ENCODE results near the gene KDM2A. TPM values are rescaled to one million over a fixed set of nuclear protein-coding genes. Genes with fewer than 3 reads are reported as not detected.
"Not testable (repeated sequence)": the region's sequence is repeated elsewhere in the genome, so short reads cannot be mapped to it uniquely, and the experiment has no call there.

Gene KDM2A
- total and polyA plus RNA-seq, 5 donors from 2014 or later, result 10.7 to 346 (median 12.1) TPM

DNA sequence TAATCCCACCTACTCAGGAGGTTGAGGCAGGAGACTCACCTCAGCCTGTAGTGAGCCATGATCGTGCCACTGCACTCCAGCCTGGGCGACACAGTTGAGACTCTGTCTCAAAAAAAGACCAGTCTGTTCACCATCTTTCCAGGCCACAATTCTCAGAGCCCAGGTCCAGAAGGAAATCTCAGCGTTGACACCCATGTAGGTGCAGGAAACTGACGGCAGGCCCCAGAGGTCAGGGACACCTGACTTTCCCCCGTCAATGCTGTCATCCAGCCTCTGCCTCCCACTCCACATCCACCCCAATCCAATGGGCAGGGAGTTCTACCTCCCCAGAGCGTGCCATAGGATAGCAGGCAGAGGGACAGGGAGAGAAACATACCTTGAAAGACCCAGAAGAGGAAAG, 141.3 kb downstream of the KDM2A start:
- no peak for ATAC-seq (ENCODE audit: low read depth in 2 of 2)
- H3K4me3 Mint-ChIP-seq, result peak overlapping the region in 1 of 4 donors; percentile 44
- peaks cover 9% of the 10 kb centered on the region for H3K27me3 Mint-ChIP-seq
- H3K9me3 Mint-ChIP-seq, result peaks cover 0 to 2% (median 0%) of the 10 kb centered on the region in 7 donors
- DNase-seq, result no peak
- peaks cover 11% of the 10 kb centered on the region for H3K36me3 Mint-ChIP-seq
- H3K4me1 ChIP-seq (ENCODE audit: control insufficient read depth, insufficient read depth, low read length, poor library complexity, severe bottlenecking), result peaks cover 21% of the 10 kb centered on the region
- peaks cover 16% of the 10 kb centered on the region for H3K36me3 ChIP-seq (ENCODE audit: control insufficient read depth, insufficient read depth, low read length)
- H3K9me3 ChIP-seq (ENCODE audit: control insufficient read depth in 2 of 2, low read length in 2 of 2), result no peaks in the 10 kb centered on the region
- H3K27ac Mint-ChIP-seq, result no peak overlapping the region
- peaks cover 2% of the 10 kb centered on the region for H3K27me3 ChIP-seq (ENCODE audit: control insufficient read depth, insufficient read depth, low read length)
- H3K4me3 ChIP-seq (ENCODE audit: low read depth, low read length), result no peak overlapping the region
- no peak overlapping the region for H3K27ac ChIP-seq (ENCODE audit: insufficient read depth, low read length, poor library complexity, severe bottlenecking)
- H3K4me1 Mint-ChIP-seq, result peaks cover 6 to 50% (median 29%) of the 10 kb centered on the region in 4 donors

DNA sequence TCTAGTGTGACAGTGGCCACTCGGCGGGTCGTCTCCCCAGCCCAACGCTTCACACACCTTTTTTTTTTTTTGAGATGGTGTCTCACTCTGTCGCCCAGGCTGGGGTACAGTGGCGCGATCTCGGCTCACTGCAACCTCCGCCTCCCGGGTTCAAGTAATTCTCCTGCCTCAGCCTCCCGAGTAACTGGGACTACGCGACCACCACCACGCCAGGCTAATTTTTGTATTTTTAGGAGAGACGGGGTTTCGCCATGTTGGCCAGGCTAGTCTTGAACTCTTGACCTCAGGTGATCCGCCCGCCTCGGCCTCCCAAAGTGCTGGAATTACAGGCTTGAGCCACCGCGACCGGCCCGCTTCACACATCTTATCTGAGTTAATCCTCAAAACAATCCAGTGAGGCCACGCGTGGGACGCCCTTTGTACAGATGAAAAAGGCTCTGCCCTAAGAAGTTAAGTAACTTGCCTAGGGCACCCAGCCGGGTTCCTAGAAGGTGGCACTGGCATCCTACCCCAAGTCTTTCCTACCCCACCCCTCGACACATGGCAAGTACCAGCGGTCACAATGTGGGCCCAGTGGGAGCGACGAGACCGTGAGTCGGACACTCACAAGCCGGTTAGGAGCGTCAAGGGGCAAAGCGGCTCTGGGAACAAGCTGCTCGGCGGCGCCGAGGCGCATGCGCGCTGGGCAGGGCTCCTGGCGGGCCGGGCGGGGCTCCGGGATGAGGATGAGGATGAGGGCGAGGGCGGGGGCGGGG, 142.0 kb downstream of the KDM2A start:
- H3K36me3 ChIP-seq (ENCODE audit: control insufficient read depth, insufficient read depth, low read length); H3K9me3 Mint-ChIP-seq; H3K27me3 Mint-ChIP-seq; H3K9me3 ChIP-seq (ENCODE audit: control insufficient read depth in 2 of 2, low read length in 2 of 2); H3K27me3 ChIP-seq (ENCODE audit: control insufficient read depth, insufficient read depth, low read length); ATAC-seq (ENCODE audit: low read depth in 2 of 2); H3K36me3 Mint-ChIP-seq; H3K27ac ChIP-seq (ENCODE audit: insufficient read depth, low read length, poor library complexity, severe bottlenecking); H3K4me3 ChIP-seq (ENCODE audit: low read depth, low read length): not testable (repeated sequence)
- peak in 1 of 3 donors; percentile 48 for DNase-seq
- H3K4me3 Mint-ChIP-seq, result peak overlapping the region in 2 of 4 donors; percentile 56 to 68
- peaks cover 6 to 50% (median 30%) of the 10 kb centered on the region in 4 donors for H3K4me1 Mint-ChIP-seq
- H3K4me1 ChIP-seq (ENCODE audit: control insufficient read depth, insufficient read depth, low read length, poor library complexity, severe bottlenecking), result peaks cover 26% of the 10 kb centered on the region
- H3K27ac Mint-ChIP-seq, result peak overlapping the region in 1 of 3 donors; percentile 20

DNA sequence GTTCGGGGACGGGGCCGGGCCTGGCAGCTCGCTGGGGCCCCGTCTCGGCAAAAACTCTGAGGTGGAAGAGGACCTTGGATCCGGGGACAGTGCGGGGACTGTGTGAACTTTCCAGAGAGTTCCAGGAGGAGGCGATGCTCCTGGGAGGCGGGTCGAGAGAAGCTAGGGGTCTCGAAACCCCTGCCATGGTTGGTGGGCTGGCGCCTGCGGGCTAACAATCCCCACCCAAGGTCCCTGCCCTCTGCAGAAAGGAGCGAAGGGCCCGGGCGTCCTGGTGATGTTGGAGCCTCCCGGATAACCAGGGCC, 142.5 kb downstream of the KDM2A start:
- Mint-ChIP-seq H3K4me3 (peak overlapping the region in 1 of 4 donors; percentile 84), H3K9me3 (peaks cover 0 to 3% (median 0%) of the 10 kb centered on the region in 7 donors), H3K27ac (peak overlapping the region in 1 of 3 donors; percentile 60), H3K4me1 (peaks cover 6 to 51% (median 30%) of the 10 kb centered on the region in 4 donors), H3K27me3 (peaks cover 9% of the 10 kb centered on the region), H3K36me3 (peaks cover 6% of the 10 kb centered on the region)
- Histone ChIP-seq H3K4me3 (ENCODE audit: low read depth, low read length) (no peak overlapping the region), H3K27me3 (ENCODE audit: control insufficient read depth, insufficient read depth, low read length) (peaks cover 2% of the 10 kb centered on the region), H3K9me3 (ENCODE audit: control insufficient read depth in 2 of 2, low read length in 2 of 2) (no peaks in the 10 kb centered on the region), H3K27ac (ENCODE audit: insufficient read depth, low read length, poor library complexity, severe bottlenecking) (no peak overlapping the region), H3K4me1 (ENCODE audit: control insufficient read depth, insufficient read depth, low read length, poor library complexity, severe bottlenecking) (peaks cover 26% of the 10 kb centered on the region), H3K36me3 (ENCODE audit: control insufficient read depth, insufficient read depth, low read length) (peaks cover 5% of the 10 kb centered on the region)
- DNase-seq (no peak), ATAC-seq (ENCODE audit: low read depth in 2 of 2) (no peak)

DNA sequence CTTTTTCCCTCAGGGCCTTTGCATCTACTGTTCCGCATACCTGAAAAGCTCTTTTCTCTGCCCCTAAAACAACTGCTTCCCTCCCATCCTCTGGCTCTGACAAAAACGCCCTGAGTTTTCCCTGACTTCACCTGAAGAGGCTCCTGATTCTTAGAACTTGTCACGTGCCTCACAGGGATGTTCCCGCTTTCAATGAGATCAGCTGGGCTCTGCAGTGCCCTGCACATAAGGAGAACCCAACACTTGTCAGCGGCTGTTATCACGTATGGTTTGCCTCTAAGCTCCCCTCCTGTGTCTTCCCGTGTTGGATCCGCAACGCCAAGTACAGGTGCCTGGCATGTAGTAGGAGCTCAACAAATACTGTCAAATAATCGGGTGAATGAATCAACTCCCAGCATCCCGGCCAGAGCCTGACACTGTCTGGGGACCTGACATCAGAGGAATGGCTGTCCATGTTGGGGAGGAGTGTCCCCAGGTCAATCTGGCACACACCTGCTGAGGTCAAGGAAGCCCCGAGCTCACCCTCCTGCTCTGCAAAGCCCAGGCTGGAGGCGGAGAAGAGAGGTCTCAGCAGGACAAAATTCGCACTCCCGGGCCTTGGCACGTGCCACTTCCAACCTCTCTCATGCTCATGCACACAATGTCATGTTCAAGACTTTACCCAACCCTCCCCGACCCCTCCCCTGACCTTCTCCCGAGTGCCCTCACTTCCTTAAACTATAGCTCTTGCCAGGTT, 143.1 kb downstream of the KDM2A start:
- H3K4me3 Mint-ChIP-seq, result peak overlapping the region; percentile 38 to 84 (median 73)
- Histone ChIP-seq H3K4me3 (ENCODE audit: low read depth, low read length) (peak overlapping the region; percentile 53), H3K27me3 (ENCODE audit: control insufficient read depth, insufficient read depth, low read length) (peaks cover 2% of the 10 kb centered on the region), H3K4me1 (ENCODE audit: control insufficient read depth, insufficient read depth, low read length, poor library complexity, severe bottlenecking) (peaks cover 26% of the 10 kb centered on the region), H3K27ac (ENCODE audit: insufficient read depth, low read length, poor library complexity, severe bottlenecking) (no peak overlapping the region), H3K36me3 (ENCODE audit: control insufficient read depth, insufficient read depth, low read length) (peaks cover under 1% of the 10 kb centered on the region), H3K9me3 (ENCODE audit: control insufficient read depth in 2 of 2, low read length in 2 of 2) (no peaks in the 10 kb centered on the region)
- peak overlapping the region in 2 of 3 donors; percentile 60 to 84 for H3K27ac Mint-ChIP-seq
- peaks cover 0 to 3% (median 0%) of the 10 kb centered on the region in 7 donors for H3K9me3 Mint-ChIP-seq
- DNase-seq, result no peak
- no peak for ATAC-seq (ENCODE audit: low read depth in 2 of 2)
- H3K4me1 Mint-ChIP-seq, result peaks cover 6 to 51% (median 30%) of the 10 kb centered on the region in 4 donors
- peaks cover 9% of the 10 kb centered on the region for H3K27me3 Mint-ChIP-seq
- H3K36me3 Mint-ChIP-seq, result peaks cover 2% of the 10 kb centered on the region

DNA sequence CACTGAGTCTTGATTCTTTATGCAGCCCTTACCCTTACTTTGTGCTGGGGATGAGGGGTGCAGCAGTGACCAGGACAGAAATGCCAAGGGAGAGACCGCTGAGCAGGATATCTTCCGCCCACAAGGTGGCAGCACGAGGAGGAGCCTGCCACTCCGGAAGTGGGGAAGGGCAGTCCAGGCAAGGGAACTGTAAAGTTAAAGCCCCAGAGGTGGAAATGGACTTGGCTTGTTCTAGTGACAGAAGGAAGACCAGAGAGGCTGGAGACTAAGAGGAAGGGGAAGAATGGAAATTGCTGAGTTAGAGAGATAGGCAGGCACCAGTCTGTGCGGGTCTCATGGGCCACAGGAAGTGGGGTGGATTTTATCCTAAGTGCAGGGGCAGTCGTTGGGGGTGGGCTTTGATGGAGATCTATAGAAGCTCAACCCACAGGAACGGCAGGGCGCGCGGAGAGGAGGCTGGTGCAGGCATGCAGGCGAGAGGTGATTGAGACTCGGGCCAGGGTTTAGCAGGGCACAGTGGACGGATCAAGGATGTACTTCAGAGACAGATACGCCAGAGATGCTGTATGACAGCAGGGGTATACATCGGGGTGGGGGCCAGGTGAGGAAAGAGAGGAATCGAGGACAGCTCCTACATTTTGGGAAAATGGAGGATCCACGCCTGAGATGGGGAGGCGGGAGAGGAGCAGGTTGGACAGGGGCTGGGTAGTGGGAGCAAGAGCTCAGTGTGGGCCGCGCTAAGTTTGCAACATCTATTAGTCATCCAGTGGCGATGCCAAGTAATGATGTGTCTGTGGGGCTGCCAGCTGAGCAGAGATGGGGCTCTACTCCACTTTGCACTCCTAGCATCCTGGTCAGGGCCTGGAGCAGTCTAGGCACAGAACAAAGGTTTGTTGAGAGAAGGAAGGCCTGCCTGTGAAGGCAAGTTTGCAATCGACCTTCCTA, 143.9 kb downstream of the KDM2A start:
- Histone ChIP-seq H3K4me3 (ENCODE audit: low read depth, low read length) (peak overlapping the region; percentile 53), H3K27ac (ENCODE audit: insufficient read depth, low read length, poor library complexity, severe bottlenecking) (no peak overlapping the region), H3K36me3 (ENCODE audit: control insufficient read depth, insufficient read depth, low read length) (no peaks in the 10 kb centered on the region), H3K9me3 (ENCODE audit: control insufficient read depth in 2 of 2, low read length in 2 of 2) (no peaks in the 10 kb centered on the region), H3K4me1 (ENCODE audit: control insufficient read depth, insufficient read depth, low read length, poor library complexity, severe bottlenecking) (peaks cover 34% of the 10 kb centered on the region), H3K27me3 (ENCODE audit: control insufficient read depth, insufficient read depth, low read length) (peaks cover 2% of the 10 kb centered on the region)
- H3K36me3 Mint-ChIP-seq, result peaks cover 9% of the 10 kb centered on the region
- H3K9me3 Mint-ChIP-seq, result peaks cover 0 to 3% (median 0%) of the 10 kb centered on the region in 7 donors
- ATAC-seq (ENCODE audit: low read depth in 2 of 2), result peak; percentile 47 to 51
- peaks cover 11% of the 10 kb centered on the region for H3K27me3 Mint-ChIP-seq
- peak; percentile 64 to 82 (median 71) for DNase-seq
- H3K27ac Mint-ChIP-seq, result peak overlapping the region in 2 of 3 donors; percentile 48 to 81
- H3K4me1 Mint-ChIP-seq, result peaks cover 9 to 55% (median 35%) of the 10 kb centered on the region in 4 donors
- peak overlapping the region; percentile 38 to 84 (median 73) for H3K4me3 Mint-ChIP-seq

DNA sequence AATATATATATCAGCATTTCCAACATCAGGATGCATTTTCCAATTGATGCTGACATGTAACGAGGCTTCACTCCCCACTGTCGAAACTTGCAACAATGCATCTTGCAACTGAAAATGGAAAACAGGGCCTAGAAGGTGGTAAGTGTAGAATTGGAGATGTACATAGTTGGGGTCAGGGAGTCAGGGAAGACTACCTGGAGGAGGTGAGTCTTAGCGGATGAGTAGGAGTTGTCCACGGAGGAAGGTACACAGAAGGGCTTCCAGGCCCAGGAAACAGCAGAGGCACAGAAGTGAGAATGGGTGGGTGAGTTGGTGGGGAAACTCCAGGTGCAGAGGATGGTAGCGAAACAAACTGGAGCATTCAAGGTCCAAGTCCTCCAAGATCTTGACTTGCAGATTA, 145.2 kb downstream of the KDM2A start:
- Histone ChIP-seq H3K9me3 (ENCODE audit: control insufficient read depth in 2 of 2, low read length in 2 of 2) (no peaks in the 10 kb centered on the region), H3K4me1 (ENCODE audit: control insufficient read depth, insufficient read depth, low read length, poor library complexity, severe bottlenecking) (peaks cover 47% of the 10 kb centered on the region), H3K36me3 (ENCODE audit: control insufficient read depth, insufficient read depth, low read length) (peaks cover 2% of the 10 kb centered on the region), H3K27me3 (ENCODE audit: control insufficient read depth, insufficient read depth, low read length) (peaks cover 2% of the 10 kb centered on the region), H3K27ac (ENCODE audit: insufficient read depth, low read length, poor library complexity, severe bottlenecking) (no peak overlapping the region), H3K4me3 (ENCODE audit: low read depth, low read length) (no peak overlapping the region)
- DNase-seq (no peak), ATAC-seq (ENCODE audit: low read depth in 2 of 2) (no peak)
- Mint-ChIP-seq H3K27ac (peak overlapping the region; percentile 6 to 91 (median 86)), H3K36me3 (peaks cover 12% of the 10 kb centered on the region), H3K9me3 (peaks cover 0 to 3% (median 0%) of the 10 kb centered on the region in 7 donors), H3K4me1 (peaks cover 12 to 64% (median 44%) of the 10 kb centered on the region in 4 donors), H3K4me3 (peak overlapping the region; percentile 70 to 95 (median 90)), H3K27me3 (peaks cover 14% of the 10 kb centered on the region)

Measured in CD4-positive, CD25-positive, alpha-beta regulatory T cell (primary cell).